WERI-Rb-1 (cell line): ENCODE data around the gene CCL5.

ENCODE experiments used
- DNase-seq: peaks from one replicate; pipeline ENCODE4 v3.0.0-alpha.2; 2020
- H3K27ac ChIP-seq: fragments of 250-450 bp; sonication (Bioruptor Pico); 2 replicates; pipeline ENCODE4 v1.5.1; 2020; ENCODE audit warnings: mild to moderate bottlenecking, moderate library complexity
- H3K27me3 ChIP-seq: fragments of 250-450 bp; sonication (Bioruptor Pico); 2 replicates; pipeline ENCODE4 v1.5.1; 2021; ENCODE audit warnings: mild to moderate bottlenecking, low read depth, moderate library complexity; ENCODE audit not compliant: insufficient read depth, severe bottlenecking
- H3K36me3 ChIP-seq: fragments of 250-450 bp; sonication (Bioruptor Pico); 2 replicates; pipeline ENCODE4 v1.5.1; 2020; ENCODE audit warnings: mild to moderate bottlenecking, moderate library complexity
- H3K4me3 ChIP-seq: 2 replicates; pipeline ENCODE4 v1.5.1; 2011; ENCODE audit warnings: low read depth, mild to moderate bottlenecking, control low read depth, low read length
- H3K9me3 ChIP-seq: fragments of 250-450 bp; sonication (Bioruptor Pico); 2 replicates; pipeline ENCODE4 v1.5.1; 2021; ENCODE audit warnings: mild to moderate bottlenecking, moderate library complexity; ENCODE audit not compliant: severe bottlenecking
- TF ChIP-seq, protein P1 (sequence below): IDR thresholded peaks from 2 replicates; pipeline ENCODE4 v1.5.1; 2011; ENCODE audit warnings: low read depth, mild to moderate bottlenecking, control low read depth, inconsistent platforms, low read length

Gene CCL5

DNA sequence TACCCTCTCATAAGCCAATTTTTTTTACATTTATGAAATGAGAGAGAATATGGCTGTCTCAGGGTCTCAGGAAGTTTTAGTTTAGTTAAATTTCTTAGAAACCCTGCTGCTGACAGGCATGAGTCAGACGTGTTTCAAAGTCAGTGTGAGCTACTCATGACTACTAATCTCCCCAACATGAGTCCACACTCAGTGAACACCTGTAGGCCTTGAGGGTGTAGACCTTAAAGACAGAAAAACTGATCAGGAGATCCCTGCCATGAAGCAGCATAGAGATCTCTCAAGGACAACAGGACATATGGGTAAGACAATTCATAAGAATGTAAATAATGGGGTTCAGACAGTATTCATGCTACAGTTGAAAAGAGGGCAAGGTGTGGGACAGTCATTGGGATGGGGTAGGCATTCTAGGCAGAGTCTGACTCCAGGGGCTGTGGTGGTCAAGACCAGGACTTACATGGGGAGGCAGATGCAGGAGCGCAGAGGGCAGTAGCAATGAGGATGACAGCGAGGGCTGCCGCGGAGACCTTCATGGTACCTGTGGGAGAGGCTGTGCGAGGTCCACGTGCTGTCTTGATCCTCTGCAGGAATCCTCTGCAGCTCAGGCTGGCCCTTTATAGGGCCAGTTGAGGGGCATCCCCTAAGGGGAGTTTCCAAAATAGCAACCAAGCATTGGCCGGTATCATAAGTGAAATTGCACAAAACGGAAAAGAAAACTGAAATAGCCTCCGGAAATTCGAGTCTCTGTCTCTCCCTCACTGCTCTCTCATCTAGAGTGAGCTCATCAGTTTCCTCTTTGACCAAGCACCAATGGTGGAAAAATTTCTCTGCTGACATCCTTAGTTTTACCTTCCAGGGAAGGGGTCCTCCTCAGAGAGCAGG is at the start of gene CCL5:
CCL5 (minus strand) TSS at position 588 of the 882 bp plus-strand sequence.
- Histone ChIP-seq H3K9me3 (no peaks in the 10 kb centered on the region), H3K4me3 (no peak within 1 kb of the TSS), H3K36me3 (no peaks in the 10 kb centered on the region), H3K27me3 (no peaks in the 10 kb centered on the region), H3K27ac (no peak within 1 kb of the TSS)
- TF ChIP-seq, protein P1, sequence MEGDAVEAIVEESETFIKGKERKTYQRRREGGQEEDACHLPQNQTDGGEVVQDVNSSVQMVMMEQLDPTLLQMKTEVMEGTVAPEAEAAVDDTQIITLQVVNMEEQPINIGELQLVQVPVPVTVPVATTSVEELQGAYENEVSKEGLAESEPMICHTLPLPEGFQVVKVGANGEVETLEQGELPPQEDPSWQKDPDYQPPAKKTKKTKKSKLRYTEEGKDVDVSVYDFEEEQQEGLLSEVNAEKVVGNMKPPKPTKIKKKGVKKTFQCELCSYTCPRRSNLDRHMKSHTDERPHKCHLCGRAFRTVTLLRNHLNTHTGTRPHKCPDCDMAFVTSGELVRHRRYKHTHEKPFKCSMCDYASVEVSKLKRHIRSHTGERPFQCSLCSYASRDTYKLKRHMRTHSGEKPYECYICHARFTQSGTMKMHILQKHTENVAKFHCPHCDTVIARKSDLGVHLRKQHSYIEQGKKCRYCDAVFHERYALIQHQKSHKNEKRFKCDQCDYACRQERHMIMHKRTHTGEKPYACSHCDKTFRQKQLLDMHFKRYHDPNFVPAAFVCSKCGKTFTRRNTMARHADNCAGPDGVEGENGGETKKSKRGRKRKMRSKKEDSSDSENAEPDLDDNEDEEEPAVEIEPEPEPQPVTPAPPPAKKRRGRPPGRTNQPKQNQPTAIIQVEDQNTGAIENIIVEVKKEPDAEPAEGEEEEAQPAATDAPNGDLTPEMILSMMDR, result no peak
- no peak for DNase-seq

DNA sequence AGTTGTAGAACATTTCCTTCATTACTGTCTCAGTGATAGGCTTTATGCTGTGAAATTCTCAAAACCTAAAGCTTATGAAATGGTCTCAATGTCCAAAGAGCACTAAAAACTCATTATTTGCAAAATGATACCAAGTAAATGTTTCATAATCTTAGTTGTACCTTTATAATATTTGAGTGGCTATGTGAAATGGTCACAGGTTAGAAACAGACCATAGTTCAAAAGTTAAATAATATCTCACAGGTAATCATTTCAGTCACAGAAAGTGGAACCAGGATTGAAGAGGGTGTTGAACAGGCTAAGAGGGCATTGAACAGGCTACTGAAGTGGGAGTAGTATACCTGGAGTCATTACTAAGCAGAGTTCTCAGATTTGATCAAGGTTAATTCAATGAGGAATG is 47.6 kb upstream of the CCL5 start:
- DNase-seq, result no peak
- no peak overlapping the region for H3K4me3 ChIP-seq
- peaks cover 6% of the 10 kb centered on the region; the same call in 1 of the 2 replicates for H3K36me3 ChIP-seq
- TF ChIP-seq, protein P1, result no peak
- H3K27me3 ChIP-seq, result no peaks in the 10 kb centered on the region
- H3K9me3 ChIP-seq, result no peaks in the 10 kb centered on the region
- H3K27ac ChIP-seq, result no peak overlapping the region

DNA sequence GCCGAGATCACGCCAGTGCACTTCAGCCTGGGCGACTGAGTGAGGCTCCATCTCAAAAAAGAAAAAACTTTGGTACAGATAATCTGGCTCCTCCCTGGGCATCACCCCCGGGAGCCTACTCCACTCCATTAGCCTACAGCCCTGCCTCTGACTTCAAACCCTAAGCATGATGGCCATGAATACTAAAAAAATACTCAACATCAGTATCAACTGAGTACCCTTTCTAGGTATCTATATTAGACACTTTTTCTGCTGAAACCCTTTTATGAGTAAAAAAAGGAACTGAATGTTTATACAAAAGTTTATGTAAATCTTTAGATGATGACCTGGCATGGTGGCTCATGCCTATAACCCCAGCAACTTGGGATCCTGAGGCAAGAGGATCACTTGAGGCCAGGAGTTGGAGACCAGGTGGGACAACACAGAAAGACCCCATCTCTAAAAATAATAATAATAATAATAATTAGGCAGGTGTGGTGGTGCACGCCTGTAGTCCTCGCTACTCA is 43.5 kb upstream of the CCL5 start:
- H3K27ac ChIP-seq, result no peak overlapping the region
- no peaks in the 10 kb centered on the region for H3K27me3 ChIP-seq
- no peaks in the 10 kb centered on the region for H3K9me3 ChIP-seq
- TF ChIP-seq, protein P1, result no peak
- H3K36me3 ChIP-seq, result peaks cover 6% of the 10 kb centered on the region; the same call in 1 of the 2 replicates
- no peak for DNase-seq
- H3K4me3 ChIP-seq, result no peak overlapping the region

DNA sequence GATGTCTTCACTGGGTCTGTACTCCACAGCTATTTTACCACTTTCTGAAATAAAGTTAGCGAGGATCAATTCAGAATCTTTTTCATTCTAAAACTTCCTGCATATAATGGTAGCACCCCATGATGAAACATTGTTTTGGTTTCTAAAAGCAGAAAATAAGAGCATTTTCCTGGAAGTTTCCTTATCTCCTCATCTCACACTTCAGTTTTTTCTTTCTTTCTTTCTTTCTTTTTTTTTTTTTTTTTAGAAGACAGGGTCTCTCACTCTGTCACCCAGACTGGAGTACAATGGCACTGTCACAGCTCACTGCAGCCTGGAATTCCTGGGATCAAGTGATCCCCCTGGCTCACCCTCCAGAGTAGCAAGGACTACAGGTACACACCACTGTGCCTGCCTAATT is 40.1 kb upstream of the CCL5 start:
- no peak for DNase-seq
- Histone ChIP-seq H3K27me3 (no peaks in the 10 kb centered on the region), H3K27ac (no peak overlapping the region), H3K36me3 (peaks cover 3% of the 10 kb centered on the region; the same call in 1 of the 2 replicates), H3K4me3 (no peak overlapping the region), H3K9me3 (no peaks in the 10 kb centered on the region)
- TF ChIP-seq, protein P1, result no peak

DNA sequence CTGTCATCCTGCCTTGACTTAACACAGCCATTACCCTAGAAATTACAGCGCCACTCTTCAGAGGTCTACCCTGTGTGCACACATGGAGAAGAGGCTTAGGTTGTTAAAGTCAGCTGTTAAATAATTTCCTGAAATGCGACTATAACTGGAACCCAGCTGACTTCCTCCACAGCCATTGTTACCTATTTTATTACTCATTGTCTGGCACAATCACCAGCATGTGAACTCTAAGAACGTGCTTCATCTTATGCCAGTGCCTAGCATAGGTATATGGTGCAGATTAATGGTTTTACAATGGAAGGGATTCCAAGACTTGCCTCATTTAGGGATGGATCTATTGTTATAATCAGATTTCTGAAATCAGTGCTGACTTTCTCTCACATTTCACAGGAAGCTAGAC is 38.5 kb upstream of the CCL5 start:
- TF ChIP-seq, protein P1, result no peak
- no peak overlapping the region for H3K4me3 ChIP-seq
- no peaks in the 10 kb centered on the region for H3K27me3 ChIP-seq
- no peak for DNase-seq
- no peaks in the 10 kb centered on the region for H3K36me3 ChIP-seq
- H3K27ac ChIP-seq, result no peak overlapping the region
- H3K9me3 ChIP-seq, result no peaks in the 10 kb centered on the region
